NCI-H510A treated with DMSO at 0.1 percent for 48 hours (cell line): Measurements from ENCODE around the gene GSG1L.

Source experiments
- DNase-seq: peaks from one replicate; lab custom pipeline; 2025; lab: John Stamatoyannopoulos, UW

The GSG1L gene

GRCh38 chr16:27819881-27820610 is 243.5 kb downstream of the GSG1L start:
- DNase-seq: no peak

- no peak for DNase-seq
Measured at GRCh38 chr16:27819356-27819755, 244.2 kb downstream of the GSG1L start.

GRCh38 chr16:27818246-27818645 is 245.3 kb downstream of the GSG1L start:
- DNase-seq: no peak

- DNase-seq: no peak
Measured at GRCh38 chr16:27817038-27817437, 246.5 kb downstream of the GSG1L start.

- no peak for DNase-seq
Measured at GRCh38 chr16:27816561-27816960, 247.0 kb downstream of the GSG1L start.

GRCh38 chr16:27813591-27813990 is 249.9 kb downstream of the GSG1L start:
- no peak for DNase-seq

- DNase-seq: no peak
Measured at GRCh38 chr16:27811881-27812280, 251.6 kb downstream of the GSG1L start.

- DNase-seq: no peak
Measured at GRCh38 chr16:27806986-27807385, 256.5 kb downstream of the GSG1L start.

GRCh38 chr16:27806388-27806787 is 257.1 kb downstream of the GSG1L start:
- DNase-seq: no peak

GRCh38 chr16:27805828-27806351 is 257.6 kb downstream of the GSG1L start:
- no peak for DNase-seq

GRCh38 chr16:27803775-27804549 is 259.6 kb downstream of the GSG1L start:
- no peak for DNase-seq

GRCh38 chr16:27802664-27803439 is 260.7 kb downstream of the GSG1L start:
- DNase-seq: no peak

GRCh38 chr16:27801289-27801945 is 262.1 kb downstream of the GSG1L start:
- no peak for DNase-seq

GRCh38 chr16:27800817-27801216 is 262.7 kb downstream of the GSG1L start:
- no peak for DNase-seq

- no peak for DNase-seq
Measured at GRCh38 chr16:27799896-27800295, 263.6 kb downstream of the GSG1L start.

- no peak for DNase-seq
Measured at GRCh38 chr16:27798241-27798640, 265.3 kb downstream of the GSG1L start.

GRCh38 chr16:27795992-27796614 is 267.4 kb downstream of the GSG1L start:
- DNase-seq: no peak

- no peak for DNase-seq
Measured at GRCh38 chr16:27793249-27793622, 270.3 kb downstream of the GSG1L start.

GRCh38 chr16:27792486-27793248 is 270.8 kb downstream of the GSG1L start:
- DNase-seq: no peak

- DNase-seq: no peak
Measured at GRCh38 chr16:27791404-27791719, 272.2 kb downstream of the GSG1L start.
